HL-60 (cell line): ENCODE results near the gene CDIPT.

ENCODE experiments used
- CTCF ChIP-seq: IDR thresholded peaks from one replicate; pipeline ENCODE4 v1.5.1; 2011; ENCODE audit warnings: low read length, control low read depth, inconsistent platforms; ENCODE audit not compliant: insufficient read depth
- POLR2AphosphoS5 ChIP-seq: IDR thresholded peaks from 2 replicates; pipeline ENCODE4 v1.6.1; 2012; ENCODE audit warnings: low read depth

- peak; percentile 99 for TF ChIP-seq CTCF
- TF ChIP-seq POLR2AphosphoS5, result no peak
These were observed 14.4 kb downstream of the CDIPT start for GRCh38 chr16:29848420-29849297.
